GM12878 (cell line): ENCODE results near the gene HOXB6.

Experiments used
- ASH2L ChIP-seq: fragments of 300-600, 200-600 bp; sonication (generic); IDR thresholded peaks from 2 replicates; pipeline ENCODE4 v1.6.1; 2017; ENCODE audit warnings: low read depth, mild to moderate bottlenecking, borderline replicate concordance
- BACH1 ChIP-seq: fragments of 450-650 bp; IDR thresholded peaks from 2 replicates; pipeline ENCODE4 v1.6.1; 2017; ENCODE audit warnings: mild to moderate bottlenecking, borderline replicate concordance
- DPF2 ChIP-seq: fragments of 450-650 bp; IDR thresholded peaks from 2 replicates; pipeline ENCODE4 v1.6.1; 2017; ENCODE audit warnings: mild to moderate bottlenecking
- EP300 ChIP-seq, 2 experiments: fragments of 150-350 bp in 1 of 2; IDR thresholded peaks; 2 replicates each; pipeline ENCODE4 v1.6.1; 2011 to 2012; ENCODE audit warnings: low read depth in 2 of 2, low read length in 2 of 2, borderline replicate concordance in 1 of 2, improper control_type of control experiment in 1 of 2, inconsistent platforms in 1 of 2; ENCODE audit not compliant: control insufficient read depth in 1 of 2
- EZH2 ChIP-seq: IDR thresholded peaks from 2 replicates; pipeline ENCODE4 v1.6.1; 2012; ENCODE audit warnings: low read depth, mild to moderate bottlenecking, control low read depth, inconsistent platforms, low read length, borderline replicate concordance; ENCODE audit not compliant: control insufficient read depth
- MYC ChIP-seq: IDR thresholded peaks from 2 replicates; pipeline ENCODE4 v1.6.1; 2011; ENCODE audit warnings: mild to moderate bottlenecking, low read length, moderate library complexity, inconsistent platforms; ENCODE audit not compliant: insufficient read depth, insufficient replicate concordance, insufficient read length, severe bottlenecking
- POLR2A ChIP-seq: IDR thresholded peaks from 2 replicates; pipeline ENCODE4 v1.6.1; 2011; ENCODE audit warnings: low read depth, mild to moderate bottlenecking, low read length
- WRNIP1 ChIP-seq: IDR thresholded peaks from 2 replicates; pipeline ENCODE4 v1.6.1; 2011; ENCODE audit warnings: low read depth, low read length, improper control_type of control experiment, borderline replicate concordance
- ZSCAN29 ChIP-seq: fragments of 450-650 bp; IDR thresholded peaks from 2 replicates; pipeline ENCODE4 v1.6.1; 2017; ENCODE audit warnings: mild to moderate bottlenecking, moderate library complexity
- TF ChIP-seq, protein P1 (sequence below), 3 experiments: IDR thresholded peaks in 2 of 3; conservative IDR thresholded peaks in 1 of 3; 2 replicates each; pipeline ENCODE4 v1.5.1; 2011; ENCODE audit warnings: low read depth in 3 of 3, low read length in 3 of 3, mild to moderate bottlenecking in 3 of 3, control low read depth in 2 of 3, moderate library complexity in 2 of 3, inconsistent platforms in 1 of 3, mixed read lengths in 1 of 3; ENCODE audit not compliant: control insufficient read depth in 2 of 3, insufficient read depth in 1 of 3; ENCODE audit errors: extremely low read depth in 1 of 3

DNA sequence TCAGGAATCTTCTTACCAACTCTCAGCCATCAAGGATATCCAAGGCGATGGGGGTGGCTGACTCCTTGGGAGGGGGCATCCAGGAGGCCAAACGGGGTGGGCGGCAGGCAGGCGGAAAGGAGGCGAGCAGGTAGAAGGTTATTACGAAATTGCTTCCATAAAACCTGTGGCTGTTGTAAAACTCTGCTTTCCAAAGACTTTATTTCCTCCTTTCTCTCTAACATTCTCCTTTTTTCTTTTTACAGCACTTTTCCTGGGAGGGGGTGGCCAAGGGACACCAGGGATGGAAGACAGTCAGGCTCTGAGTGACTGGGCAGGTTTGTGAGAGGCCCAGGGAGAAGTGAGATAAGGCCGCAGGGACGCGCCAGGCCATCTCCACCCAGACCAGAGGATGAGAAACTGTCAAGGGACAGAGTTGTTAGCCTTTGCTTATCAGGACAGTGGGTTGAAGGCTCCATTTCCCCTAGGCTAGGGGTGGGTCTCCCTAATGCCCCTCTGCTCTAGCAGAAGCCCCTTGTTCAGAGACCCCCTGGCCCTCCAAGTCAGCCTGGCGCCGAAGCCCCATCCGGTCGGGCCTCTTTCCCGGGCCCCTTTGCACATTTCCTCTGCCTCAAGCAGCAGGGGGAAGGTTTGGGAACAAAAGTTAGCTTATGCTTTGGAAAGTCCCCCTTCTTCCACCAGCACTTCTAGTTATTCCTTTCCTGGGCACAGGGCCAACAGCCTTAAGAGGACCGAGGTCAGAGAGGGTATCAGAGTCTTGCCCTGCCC, 26.3 kb upstream of the HOXB6 start:
- TF ChIP-seq EP300 (IDR thresholded peaks at IDR 0.05; ENCODE audit: borderline replicate concordance in 1 of 2, control insufficient read depth in 1 of 2, low read depth in 2 of 2, low read length in 2 of 2) = no peak
- TF ChIP-seq DPF2 = no peak
- TF ChIP-seq, protein P1, sequence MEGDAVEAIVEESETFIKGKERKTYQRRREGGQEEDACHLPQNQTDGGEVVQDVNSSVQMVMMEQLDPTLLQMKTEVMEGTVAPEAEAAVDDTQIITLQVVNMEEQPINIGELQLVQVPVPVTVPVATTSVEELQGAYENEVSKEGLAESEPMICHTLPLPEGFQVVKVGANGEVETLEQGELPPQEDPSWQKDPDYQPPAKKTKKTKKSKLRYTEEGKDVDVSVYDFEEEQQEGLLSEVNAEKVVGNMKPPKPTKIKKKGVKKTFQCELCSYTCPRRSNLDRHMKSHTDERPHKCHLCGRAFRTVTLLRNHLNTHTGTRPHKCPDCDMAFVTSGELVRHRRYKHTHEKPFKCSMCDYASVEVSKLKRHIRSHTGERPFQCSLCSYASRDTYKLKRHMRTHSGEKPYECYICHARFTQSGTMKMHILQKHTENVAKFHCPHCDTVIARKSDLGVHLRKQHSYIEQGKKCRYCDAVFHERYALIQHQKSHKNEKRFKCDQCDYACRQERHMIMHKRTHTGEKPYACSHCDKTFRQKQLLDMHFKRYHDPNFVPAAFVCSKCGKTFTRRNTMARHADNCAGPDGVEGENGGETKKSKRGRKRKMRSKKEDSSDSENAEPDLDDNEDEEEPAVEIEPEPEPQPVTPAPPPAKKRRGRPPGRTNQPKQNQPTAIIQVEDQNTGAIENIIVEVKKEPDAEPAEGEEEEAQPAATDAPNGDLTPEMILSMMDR (IDR thresholded peaks at IDR 0.05 in 2 of 3, conservative IDR thresholded peaks at IDR 0.05 in 1 of 3; ENCODE audit: control insufficient read depth in 2 of 3, extremely low read depth in 1 of 3, insufficient read depth in 1 of 3, low read depth in 3 of 3, low read length in 3 of 3) = no peak
- TF ChIP-seq EZH2 = no peak
- TF ChIP-seq ZSCAN29 = no peak
- TF ChIP-seq POLR2A = no peak
- no peak for TF ChIP-seq WRNIP1
- no peak for TF ChIP-seq ASH2L
- TF ChIP-seq BACH1 = no peak
- no peak for TF ChIP-seq MYC
